ENCODE data around the gene ENPP1. TPM values are rescaled to one million over a fixed set of nuclear protein-coding genes. Genes with fewer than 3 reads are reported as not detected.
"Not testable (repeated sequence)": the region's sequence is repeated elsewhere in the genome, so short reads cannot be mapped to it uniquely, and the experiment has no call there.

The ENPP1 gene
- total RNA-seq, 1 donor from 2014 or later: 32.4 TPM

DNA sequence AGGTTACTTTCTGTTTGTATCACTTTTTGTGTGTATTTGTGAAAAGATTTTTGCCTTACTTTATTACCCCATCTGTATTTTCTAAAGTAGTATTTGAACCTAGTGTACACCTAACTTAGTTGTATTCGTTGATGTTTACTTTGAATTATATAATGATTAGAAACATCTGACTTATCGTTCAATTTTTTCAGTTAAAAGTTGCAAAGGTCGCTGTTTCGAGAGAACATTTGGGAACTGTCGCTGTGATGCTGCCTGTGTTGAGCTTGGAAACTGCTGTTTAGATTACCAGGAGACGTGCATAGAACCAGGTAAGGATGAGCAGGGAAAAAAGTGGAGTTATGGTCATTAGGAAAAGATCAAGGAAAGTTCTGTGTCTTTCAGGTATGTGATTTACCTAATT is 42.0 kb downstream of the ENPP1 start:
- H3K4me1 Mint-ChIP-seq (ENCODE audit: unreplicated experiment): no peaks in the 10 kb centered on the region
- TF ChIP-seq, protein P1, sequence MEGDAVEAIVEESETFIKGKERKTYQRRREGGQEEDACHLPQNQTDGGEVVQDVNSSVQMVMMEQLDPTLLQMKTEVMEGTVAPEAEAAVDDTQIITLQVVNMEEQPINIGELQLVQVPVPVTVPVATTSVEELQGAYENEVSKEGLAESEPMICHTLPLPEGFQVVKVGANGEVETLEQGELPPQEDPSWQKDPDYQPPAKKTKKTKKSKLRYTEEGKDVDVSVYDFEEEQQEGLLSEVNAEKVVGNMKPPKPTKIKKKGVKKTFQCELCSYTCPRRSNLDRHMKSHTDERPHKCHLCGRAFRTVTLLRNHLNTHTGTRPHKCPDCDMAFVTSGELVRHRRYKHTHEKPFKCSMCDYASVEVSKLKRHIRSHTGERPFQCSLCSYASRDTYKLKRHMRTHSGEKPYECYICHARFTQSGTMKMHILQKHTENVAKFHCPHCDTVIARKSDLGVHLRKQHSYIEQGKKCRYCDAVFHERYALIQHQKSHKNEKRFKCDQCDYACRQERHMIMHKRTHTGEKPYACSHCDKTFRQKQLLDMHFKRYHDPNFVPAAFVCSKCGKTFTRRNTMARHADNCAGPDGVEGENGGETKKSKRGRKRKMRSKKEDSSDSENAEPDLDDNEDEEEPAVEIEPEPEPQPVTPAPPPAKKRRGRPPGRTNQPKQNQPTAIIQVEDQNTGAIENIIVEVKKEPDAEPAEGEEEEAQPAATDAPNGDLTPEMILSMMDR (IDR thresholded peaks at IDR 0.05; ENCODE audit: unreplicated experiment): no peak
- DNase-seq (ENCODE audit: low spot score): no peak
- no peaks in the 10 kb centered on the region for H3K27me3 Mint-ChIP-seq (ENCODE audit: unreplicated experiment)
- no peak overlapping the region for H3K27ac Mint-ChIP-seq (ENCODE audit: unreplicated experiment)
- H3K4me3 Mint-ChIP-seq (ENCODE audit: unreplicated experiment): no peak overlapping the region
- H3K36me3 Mint-ChIP-seq (ENCODE audit: low read depth, unreplicated experiment): no peaks in the 10 kb centered on the region
- H3K9me3 Mint-ChIP-seq (ENCODE audit: unreplicated experiment): no peaks in the 10 kb centered on the region

DNA sequence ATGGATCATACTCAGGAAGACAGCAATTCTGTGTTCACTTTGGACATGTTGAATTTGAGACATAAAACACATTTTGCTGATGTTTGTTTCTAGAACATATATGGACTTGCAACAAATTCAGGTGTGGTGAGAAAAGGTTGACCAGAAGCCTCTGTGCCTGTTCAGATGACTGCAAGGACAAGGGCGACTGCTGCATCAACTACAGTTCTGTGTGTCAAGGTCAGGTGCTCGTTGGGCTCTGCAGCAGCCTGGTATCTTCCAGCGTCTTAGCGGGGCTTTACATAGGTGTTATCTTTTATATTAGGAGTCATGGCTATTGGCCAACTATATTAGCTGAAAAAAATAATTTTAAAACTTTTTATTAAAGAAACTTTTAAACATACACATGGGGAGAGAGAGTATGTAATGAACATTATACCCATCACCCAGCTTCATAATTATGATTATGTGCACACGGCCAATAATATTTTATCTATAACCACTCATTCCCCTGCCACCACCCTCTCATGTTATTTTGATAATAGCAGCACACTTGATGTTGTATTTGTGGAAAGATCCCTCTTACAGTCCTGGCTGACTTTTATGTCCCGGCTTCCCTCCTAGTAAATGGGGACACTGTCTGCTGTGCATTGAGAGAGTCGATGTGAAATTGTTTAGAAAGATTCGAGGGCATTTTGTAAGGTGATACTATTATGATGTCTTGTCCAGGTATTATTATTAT is 43.4 kb downstream of the ENPP1 start:
- no peaks in the 10 kb centered on the region for H3K36me3 Mint-ChIP-seq (ENCODE audit: low read depth, unreplicated experiment)
- DNase-seq (ENCODE audit: low spot score): no peak
- TF ChIP-seq, protein P1 (IDR thresholded peaks at IDR 0.05; ENCODE audit: unreplicated experiment): no peak
- no peaks in the 10 kb centered on the region for H3K27me3 Mint-ChIP-seq (ENCODE audit: unreplicated experiment)
- no peak overlapping the region for H3K4me3 Mint-ChIP-seq (ENCODE audit: unreplicated experiment)
- no peaks in the 10 kb centered on the region for H3K9me3 Mint-ChIP-seq (ENCODE audit: unreplicated experiment)
- H3K27ac Mint-ChIP-seq (ENCODE audit: unreplicated experiment): no peak overlapping the region
- no peaks in the 10 kb centered on the region for H3K4me1 Mint-ChIP-seq (ENCODE audit: unreplicated experiment)

GRCh38 chr6:131852200-131852599 is 44.4 kb downstream of the ENPP1 start:
- Mint-ChIP-seq H3K27ac (ENCODE audit: unreplicated experiment) (no peak overlapping the region), H3K9me3 (ENCODE audit: unreplicated experiment) (no peaks in the 10 kb centered on the region), H3K27me3 (ENCODE audit: unreplicated experiment) (no peaks in the 10 kb centered on the region), H3K4me3 (ENCODE audit: unreplicated experiment) (no peak overlapping the region), H3K36me3 (ENCODE audit: low read depth, unreplicated experiment) (no peaks in the 10 kb centered on the region), H3K4me1 (ENCODE audit: unreplicated experiment) (no peaks in the 10 kb centered on the region)
- DNase-seq (ENCODE audit: low spot score): no peak
- TF ChIP-seq, protein P1 (IDR thresholded peaks at IDR 0.05; ENCODE audit: unreplicated experiment): no peak

- Mint-ChIP-seq H3K27me3 (ENCODE audit: unreplicated experiment) (no peaks in the 10 kb centered on the region), H3K4me3 (ENCODE audit: unreplicated experiment) (no peak overlapping the region), H3K9me3 (ENCODE audit: unreplicated experiment) (no peaks in the 10 kb centered on the region), H3K4me1 (ENCODE audit: unreplicated experiment) (no peaks in the 10 kb centered on the region), H3K36me3 (ENCODE audit: low read depth, unreplicated experiment) (no peaks in the 10 kb centered on the region), H3K27ac (ENCODE audit: unreplicated experiment) (no peak overlapping the region)
- TF ChIP-seq, protein P1 (IDR thresholded peaks at IDR 0.05; ENCODE audit: unreplicated experiment): no peak
- no peak for DNase-seq (ENCODE audit: low spot score)
Observed at GRCh38 chr6:131854803-131855202, 47.0 kb downstream of the ENPP1 start.

GRCh38 chr6:131858765-131859415 is 51.1 kb downstream of the ENPP1 start:
- no peak for DNase-seq (ENCODE audit: low spot score)
- Mint-ChIP-seq H3K36me3 (ENCODE audit: low read depth, unreplicated experiment) (no peaks in the 10 kb centered on the region), H3K27me3 (ENCODE audit: unreplicated experiment) (no peaks in the 10 kb centered on the region), H3K4me1 (ENCODE audit: unreplicated experiment) (peaks cover 1% of the 10 kb centered on the region), H3K9me3 (ENCODE audit: unreplicated experiment) (no peaks in the 10 kb centered on the region), H3K27ac (ENCODE audit: unreplicated experiment) (no peak overlapping the region), H3K4me3 (ENCODE audit: unreplicated experiment) (no peak overlapping the region)
- TF ChIP-seq, protein P1 (IDR thresholded peaks at IDR 0.05; ENCODE audit: unreplicated experiment): no peak

- not testable (repeated sequence) for H3K4me3 Mint-ChIP-seq (ENCODE audit: unreplicated experiment); H3K4me1 Mint-ChIP-seq (ENCODE audit: unreplicated experiment); H3K36me3 Mint-ChIP-seq (ENCODE audit: low read depth, unreplicated experiment); DNase-seq (ENCODE audit: low spot score); H3K27me3 Mint-ChIP-seq (ENCODE audit: unreplicated experiment); H3K27ac Mint-ChIP-seq (ENCODE audit: unreplicated experiment); H3K9me3 Mint-ChIP-seq (ENCODE audit: unreplicated experiment)
Observed at GRCh38 chr6:131859658-131860057, 51.8 kb downstream of the ENPP1 start.
